ENCODE data around the gene CHD1.

GRCh38 chr5:98899456-98899855 is 29.4 kb downstream of the CHD1 start:
- TF ChIP-seq POLR2A (IDR thresholded peaks at IDR 0.05; ENCODE audit: low read depth, low read length), result no peak
- TF ChIP-seq CTCF (conservative IDR thresholded peaks at IDR 0.05; ENCODE audit: low read depth, low read length), result no peak
- no peak for TF ChIP-seq CEBPB (IDR thresholded peaks at IDR 0.05; ENCODE audit: low read depth, low read length)
- TF ChIP-seq RAD21 (IDR thresholded peaks at IDR 0.05; ENCODE audit: low read length), result no peak
- no peak for TF ChIP-seq MAFK (IDR thresholded peaks at IDR 0.05; ENCODE audit: low read depth, low read length)
- TF ChIP-seq FOS (IDR thresholded peaks at IDR 0.05; ENCODE audit: low read depth, low read length), result no peak
- no peak for TF ChIP-seq SMC3 (IDR thresholded peaks at IDR 0.05; ENCODE audit: low read depth, low read length)
- TF ChIP-seq RFX5 (IDR thresholded peaks at IDR 0.05; ENCODE audit: low read depth, low read length), result no peak
- TF ChIP-seq ELK1 (IDR thresholded peaks at IDR 0.05; ENCODE audit: borderline replicate concordance, low read depth, low read length), result no peak
- no peak for TF ChIP-seq BHLHE40 (IDR thresholded peaks at IDR 0.05; ENCODE audit: low read depth, low read length)
- TF ChIP-seq RCOR1 (IDR thresholded peaks at IDR 0.05; ENCODE audit: insufficient replicate concordance, low read length), result no peak
- TF ChIP-seq NFE2L2 (IDR thresholded peaks at IDR 0.05; ENCODE audit: low read depth, low read length), result no peak
- no peak for TF ChIP-seq MXI1 (IDR thresholded peaks at IDR 0.05; ENCODE audit: borderline replicate concordance, low read depth, low read length)

Measured in IMR-90 (cell line).